Endothelial cell of umbilical vein (primary cell): ENCODE data around the gene GH1. TPM values are rescaled to one million over a fixed set of nuclear protein-coding genes. Genes with fewer than 3 reads are reported as not detected.
A peak's percentile ranks its signal among the peaks of the same experiment; 100 is the strongest.
"Not testable (repeated sequence)": the region's sequence is repeated elsewhere in the genome, so short reads cannot be mapped to it uniquely, and the experiment has no call there.

Experiments used
- BruUV-seq: library from RNA; stranded (reverse); fragments of 400-500 nt; replicated peaks from 2 replicates; lab custom pipeline; 2021; lab: Mats Ljungman, UMichigan
- CTCF ChIA-PET: fragments of 300-600, 350-600 bp; sonication (Branson Sonifier 250); formaldehyde crosslinking; loops from one replicate; lab custom pipeline; 2021; ENCODE audit warnings: antibody characterized with exemption, inconsistent platforms; lab: Charles Lee
- POLR2A ChIA-PET: fragments of 300-600, 350-600 bp; sonication (Branson Sonifier 250); formaldehyde crosslinking; loops from one replicate; lab custom pipeline; 2021; ENCODE audit warnings: antibody characterized with exemption, inconsistent platforms; lab: Charles Lee
- DNase-seq: peaks from one replicate; pipeline ENCODE4 v3.0.0-alpha.2; 2011; ENCODE audit warnings: low read depth, low spot score
- FAIRE-seq: peaks from 2 replicates; lab custom pipeline; 2011; peaks lifted over from hg19 to GRCh38; lab: Jason Lieb, UNC
- H2AFZ ChIP-seq: 2 replicates; pipeline ENCODE4 v1.6.0; 2012; ENCODE audit warnings: low read depth, low read length, control low read depth, inconsistent platforms
- H3K27ac ChIP-seq: 2 replicates; pipeline ENCODE4 v1.5.1; 2011; ENCODE audit warnings: low read depth, mild to moderate bottlenecking, control low read depth, low read length, moderate library complexity; ENCODE audit not compliant: insufficient read depth
- H3K27me3 ChIP-seq, 2 experiments: 2 replicates each; pipeline versions ENCODE4 v1.6.0 to v1.6.1; 2011; ENCODE audit warnings: low read length in 2 of 2, mixed read lengths in 1 of 2; ENCODE audit not compliant: control insufficient read depth in 2 of 2, insufficient read depth in 2 of 2
- H3K36me3 ChIP-seq, 2 experiments: 2 replicates in 1 of 2; 3 replicates in 1 of 2; pipeline ENCODE4 v1.5.1; 2011; ENCODE audit warnings: low read length in 2 of 2, mild to moderate bottlenecking in 1 of 2, moderate library complexity in 1 of 2; ENCODE audit not compliant: control insufficient read depth in 2 of 2, insufficient read depth in 2 of 2; ENCODE audit errors: extremely low read depth in 1 of 2
- H3K4me1 ChIP-seq: 3 replicates; pipeline ENCODE4 v1.5.1; 2011; ENCODE audit warnings: mild to moderate bottlenecking, low read length; ENCODE audit not compliant: control insufficient read depth, insufficient read depth; ENCODE audit errors: extremely low read depth
- H3K4me2 ChIP-seq: 2 replicates; pipeline ENCODE4 v1.6.1; 2011; ENCODE audit warnings: low read length, control low read depth, mixed read lengths; ENCODE audit not compliant: insufficient read depth
- H3K4me3 ChIP-seq, 3 experiments: fragments of 200-600 bp in 1 of 3; sonication (generic), shearing (Covaris generic) in 1 of 3; replicated peaks in 1 of 3; 2 replicates each; pipeline ENCODE4 v1.5.1; 2011 to 2016; ENCODE audit warnings: control low read depth in 3 of 3, low read length in 3 of 3, mild to moderate bottlenecking in 2 of 3, inconsistent platforms in 1 of 3, low read depth in 1 of 3, moderate library complexity in 1 of 3; ENCODE audit not compliant: insufficient read depth in 1 of 3
- H3K79me2 ChIP-seq: 2 replicates; pipeline ENCODE4 v1.6.0; 2012; ENCODE audit warnings: low read length, inconsistent platforms; ENCODE audit not compliant: control insufficient read depth, insufficient read depth
- H3K9ac ChIP-seq: replicated peaks from 2 replicates; pipeline ENCODE3; 2011; ENCODE audit warnings: low read length, control low read depth; ENCODE audit not compliant: insufficient read depth; ENCODE audit errors: extremely low read depth
- H3K9me1 ChIP-seq: replicated peaks from 3 replicates; pipeline ENCODE4 v1.6.0; 2011; ENCODE audit warnings: mild to moderate bottlenecking, low read length; ENCODE audit not compliant: control insufficient read depth, insufficient read depth; ENCODE audit errors: extremely low read depth
- H3K9me3 ChIP-seq: replicated peaks from 2 replicates; pipeline ENCODE4 v1.5.1; 2012; ENCODE audit warnings: low read length, inconsistent platforms; ENCODE audit not compliant: control insufficient read depth, insufficient read depth
- H4K20me1 ChIP-seq: replicated peaks from 2 replicates; pipeline ENCODE3; 2011; ENCODE audit warnings: mild to moderate bottlenecking, low read length; ENCODE audit not compliant: control insufficient read depth, insufficient read depth; ENCODE audit errors: extremely low read depth
- dilution Hi-C: fragments of 300-500 bp; cut with MboI; formaldehyde crosslinking; loops from one replicate; pipeline ENCODE4 v1.15.0; 2019; ENCODE audit warnings: low sequenced_read_pairs; ENCODE audit not compliant: extremely low pct_ligation_motif_present
- intact Hi-C: fragments of 100-400 bp; cut with micrococcal nuclease; formaldehyde crosslinking; loops from one replicate; pipeline ENCODE4 v1.10.0; 2022
- polyA plus RNA-seq, 4 experiments: library from polyadenylated mRNA; depleted of rRNA in 3 of 4; stranded (reverse) in 3 of 4; unstranded in 1 of 4; fragments of >200 nt; gene quantifications; 2 replicates each; pipeline versions ENCODE4 v1.2.1 to v1.2.3, GENCODE V29; 2011 to 2012; ENCODE audit warnings: missing spikeins in 1 of 4
- total RNA-seq: library from RNA; stranded (reverse); gene quantifications from 2 replicates; pipeline ENCODE4 v1.2.3, GENCODE V29; 2021
- TF ChIP-seq, protein P1 (sequence below), 2 donors: IDR thresholded peaks; 1 replicate in 1 of 2; 2 replicates in 1 of 2; pipeline ENCODE4 v1.5.1; 2011; ENCODE audit warnings: low read length in 2 of 2, mild to moderate bottlenecking in 2 of 2, moderate library complexity in 2 of 2, control low read depth in 1 of 2, inconsistent platforms in 1 of 2, low read depth in 1 of 2; ENCODE audit not compliant: insufficient read depth in 1 of 2; ENCODE audit errors: extremely low read depth in 1 of 2

Gene GH1
- total and polyA plus RNA-seq, 2 donors (not counting 3 experiments of a cell fraction or from before 2014, with no cell fraction given): not detected

DNA sequence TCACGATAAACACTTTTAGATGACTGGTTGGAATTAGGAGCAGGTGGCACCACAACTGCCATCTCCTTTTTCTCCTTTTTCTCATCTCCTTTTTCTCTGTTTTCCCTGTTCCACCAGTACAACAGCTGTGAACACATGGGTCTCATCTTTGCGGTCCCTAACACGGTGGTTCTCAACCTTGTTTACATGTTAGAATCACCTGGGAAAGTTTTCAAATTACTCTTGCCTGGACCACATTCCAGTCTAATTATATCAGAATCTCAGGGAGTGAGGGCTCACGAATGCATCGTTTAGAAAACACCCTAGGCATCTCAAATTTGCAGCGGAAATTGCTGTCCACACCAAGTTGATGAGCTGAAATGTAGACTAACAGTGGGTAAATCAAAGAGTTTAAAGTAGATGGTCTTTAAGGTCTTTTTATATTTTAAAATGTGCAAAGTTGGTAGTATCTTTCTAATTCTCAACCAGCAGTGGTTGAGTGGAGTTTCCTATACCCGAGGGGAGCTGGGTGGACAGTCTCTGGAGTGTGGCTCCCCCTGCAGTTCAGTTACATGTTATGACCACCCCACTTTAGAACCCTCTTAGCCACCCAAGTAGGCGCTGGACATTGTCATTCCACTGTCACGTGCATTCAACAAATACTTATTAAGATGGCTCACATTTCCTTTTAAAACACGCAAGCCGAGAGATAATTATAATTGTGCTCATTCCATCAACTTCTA lies 26.2 kb downstream of the GH1 start:
- intact Hi-C loops, H4K20me1 ChIP-seq, H3K27me3 ChIP-seq, dilution Hi-C loops, DNase-seq, H3K36me3 ChIP-seq, H2AFZ ChIP-seq, H3K4me2 ChIP-seq, POLR2A ChIA-PET, H3K4me3 ChIP-seq, H3K4me1 ChIP-seq, BruUV-seq, H3K9me1 ChIP-seq, H3K9me3 ChIP-seq, H3K9ac ChIP-seq, H3K27ac ChIP-seq, FAIRE-seq, H3K79me2 ChIP-seq: not testable (repeated sequence)
- CTCF ChIA-PET: interaction anchor here (0.8 to 2.1 kb wide), 6 partner anchors 9 to 54 kb away, joined by 3 to 5 read pairs (median 4); no protein-coding TSS in a partner anchor
- TF ChIP-seq, protein P1, sequence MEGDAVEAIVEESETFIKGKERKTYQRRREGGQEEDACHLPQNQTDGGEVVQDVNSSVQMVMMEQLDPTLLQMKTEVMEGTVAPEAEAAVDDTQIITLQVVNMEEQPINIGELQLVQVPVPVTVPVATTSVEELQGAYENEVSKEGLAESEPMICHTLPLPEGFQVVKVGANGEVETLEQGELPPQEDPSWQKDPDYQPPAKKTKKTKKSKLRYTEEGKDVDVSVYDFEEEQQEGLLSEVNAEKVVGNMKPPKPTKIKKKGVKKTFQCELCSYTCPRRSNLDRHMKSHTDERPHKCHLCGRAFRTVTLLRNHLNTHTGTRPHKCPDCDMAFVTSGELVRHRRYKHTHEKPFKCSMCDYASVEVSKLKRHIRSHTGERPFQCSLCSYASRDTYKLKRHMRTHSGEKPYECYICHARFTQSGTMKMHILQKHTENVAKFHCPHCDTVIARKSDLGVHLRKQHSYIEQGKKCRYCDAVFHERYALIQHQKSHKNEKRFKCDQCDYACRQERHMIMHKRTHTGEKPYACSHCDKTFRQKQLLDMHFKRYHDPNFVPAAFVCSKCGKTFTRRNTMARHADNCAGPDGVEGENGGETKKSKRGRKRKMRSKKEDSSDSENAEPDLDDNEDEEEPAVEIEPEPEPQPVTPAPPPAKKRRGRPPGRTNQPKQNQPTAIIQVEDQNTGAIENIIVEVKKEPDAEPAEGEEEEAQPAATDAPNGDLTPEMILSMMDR (IDR thresholded peaks at IDR 0.05; ENCODE audit: extremely low read depth in 1 of 2, insufficient read depth in 1 of 2, low read depth in 1 of 2, low read length in 2 of 2): peak in 1 of 2 donors; percentile 22

DNA sequence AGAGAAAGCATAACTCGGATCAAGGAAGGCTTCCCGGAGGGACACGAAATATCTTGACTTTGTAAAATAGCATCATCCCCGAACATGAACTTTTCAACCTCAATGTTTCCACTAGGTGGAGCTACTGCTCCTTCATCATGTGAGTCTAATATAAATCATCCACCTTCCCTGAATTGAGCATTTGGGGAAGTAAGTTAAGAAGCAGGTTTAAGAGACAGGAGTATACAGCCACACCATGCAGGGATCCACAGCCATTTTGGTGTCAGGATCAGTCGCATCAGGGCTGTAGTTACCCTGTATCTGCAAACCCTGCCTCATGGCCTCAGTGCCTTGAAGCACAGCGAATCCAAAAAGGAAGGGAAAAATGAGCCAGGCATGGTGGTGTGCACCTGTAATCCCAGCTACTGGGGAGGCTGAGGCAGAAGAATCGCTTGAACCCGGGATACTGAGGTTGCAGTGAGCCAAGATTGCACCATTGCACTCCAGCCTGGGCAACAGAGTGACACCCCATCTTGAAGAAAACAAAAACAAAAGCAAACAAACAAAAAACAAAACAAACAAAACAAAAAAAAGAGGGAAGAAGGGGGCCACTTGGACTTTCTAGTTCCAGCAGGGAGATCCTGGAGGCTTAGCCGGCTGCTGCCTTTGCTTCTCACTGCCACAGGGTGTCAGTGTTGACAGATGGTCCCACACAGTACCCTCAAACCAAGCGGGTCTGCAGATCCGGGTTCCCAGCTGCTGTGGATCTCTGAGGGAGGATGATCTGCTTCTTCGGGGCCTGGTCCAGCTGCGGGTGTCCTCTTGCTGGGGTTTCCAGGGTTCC lies 29.4 kb downstream of the GH1 start:
- POLR2A ChIA-PET: not testable (repeated sequence)

More for the DNA sequence above, 29.4 kb downstream of the GH1 start:
- H3K4me1 ChIP-seq, H2AFZ ChIP-seq, H3K4me3 ChIP-seq, H3K27ac ChIP-seq, H3K9ac ChIP-seq, BruUV-seq, H3K9me1 ChIP-seq, H3K27me3 ChIP-seq, H4K20me1 ChIP-seq, H3K9me3 ChIP-seq, H3K36me3 ChIP-seq, intact Hi-C loops, H3K79me2 ChIP-seq, dilution Hi-C loops, H3K4me2 ChIP-seq: not testable (repeated sequence)
- TF ChIP-seq, protein P1 (IDR thresholded peaks at IDR 0.05; ENCODE audit: extremely low read depth in 1 of 2, insufficient read depth in 1 of 2, low read depth in 1 of 2, low read length in 2 of 2): peak; percentile 10 to 49
- peak; percentile 81 for FAIRE-seq
- CTCF ChIA-PET: interaction anchor here (0.6 to 2.8 kb wide), 12 partner anchors 9 to 245 kb away, joined by 3 to 16 read pairs (median 4); no protein-coding TSS in a partner anchor
- DNase-seq: peak; percentile 27
